ENCODE data around the gene CTNND2.

- TF ChIP-seq DIDO1 (tag; IDR thresholded peaks at IDR 0.05; ENCODE audit: low read depth): no peak
- TF ChIP-seq SRSF3 (IDR thresholded peaks at IDR 0.05; ENCODE audit: insufficient read depth, low read length): no peak
- no peak for TF ChIP-seq TFE3 (CRISPR knock-in tag; IDR thresholded peaks at IDR 0.05)
- no peak for TF ChIP-seq POLR2A (conservative IDR thresholded peaks at IDR 0.05)
These were observed 481.9 kb downstream of the CTNND2 start for GRCh38 chr5:11422342-11422741.

All from K562 (cell line).